Measurements from ENCODE around the gene ARHGAP36.

Gene ARHGAP36

DNA sequence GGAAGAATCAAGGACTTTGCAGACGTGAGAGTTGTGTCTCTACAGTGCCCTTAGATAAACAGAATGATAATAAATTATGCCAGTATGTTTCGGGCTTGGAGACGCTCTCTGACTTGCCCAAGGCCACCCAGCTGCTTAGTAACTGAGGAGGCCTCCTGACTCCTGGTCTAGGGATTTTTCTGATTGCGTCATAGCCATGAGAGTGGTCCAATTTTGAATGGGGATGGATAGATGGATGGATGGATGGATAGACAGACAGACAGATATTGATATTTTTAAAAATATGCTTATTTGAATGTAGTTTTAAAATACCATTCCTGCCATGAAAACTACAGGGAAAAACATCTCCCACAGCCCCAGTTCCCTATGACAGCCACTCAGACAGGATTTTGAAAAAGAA lies 15.5 kb downstream of the ARHGAP36 start:
- POLR2A ChIA-PET = no interaction called here
- CTCF ChIA-PET = interaction anchor here (0.6 kb wide), 1 partner anchor 1533 kb away, joined by 3 read pairs; no protein-coding TSS in a partner anchor
- DNase-seq (ENCODE audit: extremely low spot score) = no peak
- TF ChIP-seq L3MBTL2 (conservative IDR thresholded peaks at IDR 0.05) (no peak), NFRKB (IDR thresholded peaks at IDR 0.05) (no peak), ZNF384 (IDR thresholded peaks at IDR 0.05) (no peak), LEF1 (IDR thresholded peaks at IDR 0.05; ENCODE audit: borderline replicate concordance) (no peak), SP1 (IDR thresholded peaks at IDR 0.05) (no peak), ARNT (IDR thresholded peaks at IDR 0.05) (no peak), FOXA1 (IDR thresholded peaks at IDR 0.05) (no peak), FOXK2 (IDR thresholded peaks at IDR 0.05) (no peak)

DNA sequence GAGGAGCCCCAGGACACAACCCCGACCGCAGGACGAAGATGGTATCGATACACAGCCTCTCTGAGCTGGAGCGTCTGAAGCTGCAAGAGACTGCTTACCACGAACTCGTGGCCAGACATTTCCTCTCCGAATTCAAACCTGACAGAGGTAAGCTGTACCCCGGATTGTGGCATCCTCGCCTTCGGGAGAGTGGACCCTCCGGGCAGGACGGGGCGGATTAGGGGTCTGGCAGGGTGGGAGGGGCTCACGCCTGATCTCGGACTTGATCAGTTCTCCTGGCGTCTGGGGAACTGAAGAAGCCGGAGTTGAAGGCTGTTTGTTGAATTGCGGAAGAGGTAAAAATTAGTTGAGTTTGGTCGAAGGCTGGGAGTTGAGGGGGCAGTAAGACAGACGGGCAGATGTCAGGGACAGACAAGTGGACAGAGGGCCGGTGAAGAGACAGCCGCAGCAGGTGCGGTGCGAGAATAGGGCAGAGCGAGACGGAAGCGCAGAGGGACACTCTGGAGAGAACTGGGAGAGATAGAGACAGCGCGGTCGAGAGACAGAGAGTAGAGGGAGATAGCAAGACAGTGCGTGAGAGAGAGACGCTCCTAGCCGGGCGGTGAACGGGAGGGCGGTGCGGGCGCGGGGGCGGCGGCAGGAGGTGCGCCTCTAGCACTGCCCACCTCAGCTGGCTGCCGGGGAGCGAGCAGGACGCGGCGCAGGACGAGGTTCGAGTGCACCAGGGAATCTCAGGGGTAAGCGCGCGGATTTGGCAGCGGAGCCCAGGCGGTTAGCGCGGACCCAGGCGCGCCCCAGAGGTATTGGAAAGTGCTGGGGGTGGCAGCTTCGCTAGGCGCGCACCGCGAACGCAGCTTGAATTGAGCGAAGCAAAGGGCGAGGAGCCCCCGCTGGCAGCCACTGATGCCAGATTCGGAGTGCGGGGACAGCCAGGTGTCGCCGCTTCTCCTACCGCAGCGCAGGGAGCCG lies 23.9 kb downstream of the ARHGAP36 start:
- POLR2A ChIA-PET = no interaction called here
- TF ChIP-seq SUZ12 (IDR thresholded peaks at IDR 0.05) = no peak
- TF ChIP-seq FOXA1 (IDR thresholded peaks at IDR 0.05) = no peak
- no peak for TF ChIP-seq TARDBP (IDR thresholded peaks at IDR 0.05)
- TF ChIP-seq ZNF384 (IDR thresholded peaks at IDR 0.05) = no peak
- TF ChIP-seq BHLHE40 (IDR thresholded peaks at IDR 0.05; ENCODE audit: borderline replicate concordance) = no peak
- TF ChIP-seq ELF4 (IDR thresholded peaks at IDR 0.05) = no peak
- TF ChIP-seq LEF1 (IDR thresholded peaks at IDR 0.05; ENCODE audit: borderline replicate concordance) = no peak
- TF ChIP-seq L3MBTL2 (conservative IDR thresholded peaks at IDR 0.05) = no peak
- no peak for TF ChIP-seq SP1 (IDR thresholded peaks at IDR 0.05)
- peak; percentile 3 for DNase-seq (ENCODE audit: extremely low spot score)
- CTCF ChIA-PET = no interaction called here

DNA sequence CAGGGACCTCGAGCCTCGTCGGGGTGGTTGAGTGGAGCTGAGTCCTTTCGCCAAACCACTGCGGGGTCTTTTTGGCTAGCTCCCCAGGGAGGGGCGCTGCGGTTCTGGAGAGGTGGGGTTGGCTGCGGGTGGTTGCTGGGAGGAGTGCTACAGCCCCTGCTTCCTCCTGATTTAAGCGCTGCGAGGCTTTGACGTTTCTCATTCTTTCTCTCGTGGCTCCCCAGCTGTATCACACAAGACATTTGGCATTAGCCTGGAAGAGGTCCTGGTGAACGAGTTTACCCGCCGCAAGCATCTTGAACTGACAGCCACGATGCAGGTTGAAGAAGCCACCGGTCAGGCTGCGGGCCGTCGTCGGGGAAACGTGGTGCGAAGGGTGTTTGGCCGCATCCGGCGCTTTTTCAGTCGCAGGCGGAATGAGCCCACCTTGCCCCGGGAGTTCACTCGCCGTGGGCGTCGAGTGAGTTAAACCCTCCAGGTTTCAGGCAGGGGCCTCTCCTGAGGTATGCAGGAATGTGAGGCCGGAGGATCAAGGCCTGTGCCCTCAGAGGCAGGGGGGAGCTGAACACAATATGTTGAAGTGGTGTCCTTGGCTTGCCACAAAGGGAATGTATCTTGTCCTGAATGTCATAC lies 25.5 kb downstream of the ARHGAP36 start:
- TF ChIP-seq SUZ12 (IDR thresholded peaks at IDR 0.05) = no peak
- TF ChIP-seq NFRKB (IDR thresholded peaks at IDR 0.05) = no peak
- TF ChIP-seq FOXM1 (IDR thresholded peaks at IDR 0.05; ENCODE audit: borderline replicate concordance) = no peak
- TF ChIP-seq ELF4 (IDR thresholded peaks at IDR 0.05) = no peak
- no peak for TF ChIP-seq CTBP1 (IDR thresholded peaks at IDR 0.05; ENCODE audit: borderline replicate concordance)
- no peak for TF ChIP-seq HDGF (IDR thresholded peaks at IDR 0.05; ENCODE audit: borderline replicate concordance)
- TF ChIP-seq TARDBP (IDR thresholded peaks at IDR 0.05) = no peak
- no peak for TF ChIP-seq LEF1 (IDR thresholded peaks at IDR 0.05; ENCODE audit: borderline replicate concordance)
- TF ChIP-seq ZNF384 (IDR thresholded peaks at IDR 0.05) = no peak
- no peak for TF ChIP-seq FOXA1 (IDR thresholded peaks at IDR 0.05)
- TF ChIP-seq ARNT (IDR thresholded peaks at IDR 0.05) = no peak
- TF ChIP-seq SP1 (IDR thresholded peaks at IDR 0.05) = no peak
- no peak for TF ChIP-seq FOXK2 (IDR thresholded peaks at IDR 0.05)
- TF ChIP-seq, protein P1, sequence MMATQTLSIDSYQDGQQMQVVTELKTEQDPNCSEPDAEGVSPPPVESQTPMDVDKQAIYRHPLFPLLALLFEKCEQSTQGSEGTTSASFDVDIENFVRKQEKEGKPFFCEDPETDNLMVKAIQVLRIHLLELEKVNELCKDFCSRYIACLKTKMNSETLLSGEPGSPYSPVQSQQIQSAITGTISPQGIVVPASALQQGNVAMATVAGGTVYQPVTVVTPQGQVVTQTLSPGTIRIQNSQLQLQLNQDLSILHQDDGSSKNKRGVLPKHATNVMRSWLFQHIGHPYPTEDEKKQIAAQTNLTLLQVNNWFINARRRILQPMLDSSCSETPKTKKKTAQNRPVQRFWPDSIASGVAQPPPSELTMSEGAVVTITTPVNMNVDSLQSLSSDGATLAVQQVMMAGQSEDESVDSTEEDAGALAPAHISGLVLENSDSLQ (IDR thresholded peaks at IDR 0.05) = no peak
- TF ChIP-seq BHLHE40 (IDR thresholded peaks at IDR 0.05; ENCODE audit: borderline replicate concordance) = no peak
- TF ChIP-seq L3MBTL2 (conservative IDR thresholded peaks at IDR 0.05) = no peak
- ChIA-PET CTCF (interaction anchor here (2.2 kb wide), 1 partner anchor 15 kb away, joined by 6 read pairs; no protein-coding TSS in a partner anchor), POLR2A (no interaction called here)
- DNase-seq (ENCODE audit: extremely low spot score) = peak; percentile 4

DNA sequence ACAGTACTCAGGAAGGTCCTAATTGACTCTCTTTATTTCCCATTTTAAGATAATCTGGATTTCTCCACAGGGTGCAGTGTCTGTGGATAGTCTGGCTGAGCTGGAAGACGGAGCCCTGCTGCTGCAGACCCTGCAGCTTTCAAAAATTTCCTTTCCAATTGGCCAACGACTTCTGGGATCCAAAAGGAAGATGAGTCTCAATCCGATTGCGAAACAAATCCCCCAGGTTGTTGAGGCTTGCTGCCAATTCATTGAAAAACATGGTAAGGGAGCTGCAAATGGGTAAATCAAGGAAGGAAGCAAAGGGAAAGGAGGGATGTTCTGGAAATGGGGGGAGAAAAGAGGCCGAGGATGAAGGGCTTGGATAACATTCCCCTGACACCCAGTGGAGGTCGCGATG lies 26.0 kb downstream of the ARHGAP36 start:
- DNase-seq (ENCODE audit: extremely low spot score) = no peak
- CTCF ChIA-PET = interaction anchor here (2.2 kb wide), 1 partner anchor 15 kb away, joined by 6 read pairs; no protein-coding TSS in a partner anchor
- POLR2A ChIA-PET = no interaction called here
- TF ChIP-seq HDGF (IDR thresholded peaks at IDR 0.05; ENCODE audit: borderline replicate concordance) (no peak), CTBP1 (IDR thresholded peaks at IDR 0.05; ENCODE audit: borderline replicate concordance) (no peak)

DNA sequence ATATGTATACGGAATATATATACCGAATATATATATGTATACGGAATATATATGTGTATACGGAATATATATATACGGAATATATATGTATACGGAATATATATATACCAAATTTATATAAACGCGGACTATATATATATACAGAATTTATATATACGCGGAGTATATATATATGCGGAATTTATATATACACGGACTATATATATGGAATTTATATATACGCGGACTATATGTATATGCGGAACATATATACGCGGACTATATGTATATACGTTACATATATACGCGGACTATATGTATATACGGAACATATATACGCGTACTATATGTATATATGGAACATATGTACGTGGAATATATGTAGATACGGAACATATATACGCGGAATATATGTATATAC lies 78.6 kb downstream of the ARHGAP36 start:
- ChIA-PET POLR2A (no interaction called here), CTCF (no interaction called here)
- DNase-seq (ENCODE audit: extremely low spot score) = no peak
- TF ChIP-seq HDGF (IDR thresholded peaks at IDR 0.05; ENCODE audit: borderline replicate concordance) (no peak), ELF4 (IDR thresholded peaks at IDR 0.05) (no peak), FOXM1 (IDR thresholded peaks at IDR 0.05; ENCODE audit: borderline replicate concordance) (no peak), SP1 (IDR thresholded peaks at IDR 0.05) (no peak), FOXK2 (IDR thresholded peaks at IDR 0.05) (no peak), LEF1 (IDR thresholded peaks at IDR 0.05; ENCODE audit: borderline replicate concordance) (no peak), TARDBP (IDR thresholded peaks at IDR 0.05) (no peak), ARNT (IDR thresholded peaks at IDR 0.05) (no peak), L3MBTL2 (conservative IDR thresholded peaks at IDR 0.05) (no peak), ZNF384 (IDR thresholded peaks at IDR 0.05) (no peak), SUZ12 (IDR thresholded peaks at IDR 0.05) (no peak), CTBP1 (IDR thresholded peaks at IDR 0.05; ENCODE audit: borderline replicate concordance) (no peak), FOXA1 (IDR thresholded peaks at IDR 0.05) (no peak), BHLHE40 (IDR thresholded peaks at IDR 0.05; ENCODE audit: borderline replicate concordance) (no peak), NFRKB (IDR thresholded peaks at IDR 0.05) (no peak)
- TF ChIP-seq, protein P1 (IDR thresholded peaks at IDR 0.05) = no peak

DNA sequence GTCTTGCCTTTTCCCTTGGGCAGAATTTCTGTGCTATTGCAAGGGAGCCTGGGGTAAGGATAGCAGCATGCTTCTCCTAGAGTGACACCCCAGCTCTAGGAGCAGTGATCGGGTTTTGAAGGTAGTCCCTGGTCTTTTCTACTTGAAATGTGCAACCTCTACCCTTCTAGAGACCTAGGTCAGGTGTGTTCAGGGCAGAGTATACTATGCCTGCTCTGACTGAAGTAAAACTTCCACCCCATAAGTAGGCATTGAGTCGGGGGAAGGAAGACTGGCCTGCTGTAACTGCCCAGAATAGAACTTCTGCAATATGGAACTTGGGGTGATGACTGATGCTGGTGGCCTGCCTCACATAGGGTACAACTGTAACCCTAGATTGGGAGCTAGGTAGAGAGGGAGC lies 80.9 kb downstream of the ARHGAP36 start:
- POLR2A ChIA-PET = no interaction called here
- no peak for DNase-seq (ENCODE audit: extremely low spot score)
- CTCF ChIA-PET = no interaction called here
- TF ChIP-seq BHLHE40 (IDR thresholded peaks at IDR 0.05; ENCODE audit: borderline replicate concordance) (no peak), SP1 (IDR thresholded peaks at IDR 0.05) (no peak), TARDBP (IDR thresholded peaks at IDR 0.05) (no peak), NFRKB (IDR thresholded peaks at IDR 0.05) (no peak), CTBP1 (IDR thresholded peaks at IDR 0.05; ENCODE audit: borderline replicate concordance) (no peak), L3MBTL2 (conservative IDR thresholded peaks at IDR 0.05) (no peak)
- TF ChIP-seq, protein P1 (IDR thresholded peaks at IDR 0.05) = no peak

Measured in HEK293T (cell line).